CD14-positive monocyte (primary cell): ENCODE results near the gene CES3. TPM values are rescaled to one million over a fixed set of nuclear protein-coding genes. Genes with fewer than 3 reads are reported as not detected.
A peak's percentile ranks its signal among the peaks of the same experiment; 100 is the strongest.

Source experiments
- DNase-seq, 3 donors: peaks; one replicate each; pipeline ENCODE4 v3.0.0-alpha.2; 2011 to 2022
- H2AFZ ChIP-seq: 2 replicates; pipeline ENCODE4 v1.6.0; 2012; ENCODE audit warnings: mild to moderate bottlenecking, low read depth, low read length, inconsistent platforms; ENCODE audit not compliant: insufficient read depth, poor library complexity, severe bottlenecking
- H3K27ac ChIP-seq, 2 donors: 1 replicate in 1 of 2; 2 replicates in 1 of 2; pipeline ENCODE4 v1.5.1; 2012 to 2013; ENCODE audit warnings: low read length in 2 of 2, control low read depth in 1 of 2, inconsistent platforms in 1 of 2, low read depth in 1 of 2, mild to moderate bottlenecking in 1 of 2
- H3K27me3 ChIP-seq, 2 donors: one replicate each; pipeline versions ENCODE4 v1.6.0 to v1.6.1; 2011 to 2013; ENCODE audit warnings: low read length in 2 of 2; ENCODE audit not compliant: control insufficient read depth in 2 of 2, insufficient read depth in 2 of 2
- H3K36me3 ChIP-seq, 2 donors: replicated peaks in 1 of 2; 1 replicate in 1 of 2; 2 replicates in 1 of 2; pipeline versions ENCODE4 v1.5.1 to v1.6.1; 2012 to 2013; ENCODE audit warnings: low read length in 2 of 2, control low read depth in 1 of 2, inconsistent platforms in 1 of 2, mild to moderate bottlenecking in 1 of 2; ENCODE audit not compliant: insufficient read depth in 2 of 2, control insufficient read depth in 1 of 2
- H3K4me1 ChIP-seq, 2 donors: 1 replicate in 1 of 2; 2 replicates in 1 of 2; pipeline versions ENCODE4 v1.5.1 to v1.6.1; 2012 to 2013; ENCODE audit warnings: low read length in 2 of 2, control low read depth in 1 of 2, inconsistent platforms in 1 of 2, mild to moderate bottlenecking in 1 of 2, moderate library complexity in 1 of 2; ENCODE audit not compliant: insufficient read depth in 2 of 2, control insufficient read depth in 1 of 2
- H3K4me2 ChIP-seq: replicated peaks from 2 replicates; pipeline ENCODE3; 2012; ENCODE audit warnings: low read length, moderate library complexity, mild to moderate bottlenecking; ENCODE audit not compliant: poor library complexity, severe bottlenecking; ENCODE audit errors: extremely low read depth
- H3K4me3 ChIP-seq, 3 experiments: fragments of 200-600 bp in 1 of 3; sonication (generic) in 1 of 3; replicated peaks in 1 of 3; 1 replicate in 2 of 3; 2 replicates in 1 of 3; pipeline ENCODE4 v1.5.1; 2011 to 2013; ENCODE audit warnings: low read length in 3 of 3, mild to moderate bottlenecking in 3 of 3, control low read depth in 2 of 3, low read depth in 2 of 3, inconsistent platforms in 1 of 3, moderate library complexity in 1 of 3
- H3K79me2 ChIP-seq: 2 replicates; pipeline ENCODE4 v1.6.0; 2012; ENCODE audit warnings: mild to moderate bottlenecking, control low read depth, inconsistent platforms, low read length, moderate library complexity; ENCODE audit not compliant: insufficient read depth
- H3K9ac ChIP-seq: 2 replicates; pipeline ENCODE4 v1.6.0; 2017; ENCODE audit warnings: low read length, mild to moderate bottlenecking; ENCODE audit not compliant: insufficient read depth, poor library complexity, severe bottlenecking
- H3K9me3 ChIP-seq, 2 donors: replicated peaks in 1 of 2; 1 replicate in 1 of 2; 2 replicates in 1 of 2; pipeline versions ENCODE4 v1.5.1 to v1.6.1; 2012 to 2013; ENCODE audit warnings: low read length in 2 of 2, control low read depth in 1 of 2; ENCODE audit not compliant: control insufficient read depth in 1 of 2, insufficient read depth in 1 of 2
- H4K20me1 ChIP-seq: 2 replicates; pipeline ENCODE4 v1.6.0; 2012; ENCODE audit warnings: mild to moderate bottlenecking, low read length, control low read depth, moderate library complexity; ENCODE audit not compliant: insufficient read depth
- H3K27ac Mint-ChIP-seq, 7 donors: one replicate each; pipeline ENCODE4 v1.8.0; 2020; ENCODE audit warnings: mild to moderate bottlenecking in 7 of 7, mixed read lengths in 7 of 7, moderate library complexity in 6 of 7, inconsistent platforms in 2 of 7
- H3K27me3 Mint-ChIP-seq, 3 donors: one replicate each; pipeline ENCODE4 v1.8.0; 2021 to 2022; ENCODE audit warnings: low read depth in 3 of 3, mild to moderate bottlenecking in 3 of 3, mixed read lengths in 3 of 3, moderate library complexity in 3 of 3, inconsistent platforms in 1 of 3
- H3K36me3 Mint-ChIP-seq, 2 donors: one replicate each; pipeline ENCODE4 v1.8.0; 2020; ENCODE audit warnings: mixed read lengths in 2 of 2, inconsistent platforms in 1 of 2, mild to moderate bottlenecking in 1 of 2
- H3K4me1 Mint-ChIP-seq: one replicate; pipeline ENCODE4 v1.8.0; 2020; ENCODE audit warnings: mild to moderate bottlenecking, mixed read lengths
- H3K4me3 Mint-ChIP-seq, 2 donors: one replicate each; pipeline ENCODE4 v1.8.0; 2020; ENCODE audit warnings: mild to moderate bottlenecking in 2 of 2, mixed read lengths in 2 of 2, moderate library complexity in 1 of 2
- H3K9me3 Mint-ChIP-seq, 7 donors: one replicate each; pipeline ENCODE4 v1.8.0; 2020 to 2022; ENCODE audit warnings: mixed read lengths in 7 of 7, mild to moderate bottlenecking in 6 of 7, moderate library complexity in 6 of 7, inconsistent platforms in 2 of 7
- CTCF ChIP-seq: fragments of 200-600 bp; IDR thresholded peaks from one replicate; pipeline ENCODE4 v1.8.0; 2022; ENCODE audit warnings: antibody characterized with exemption, mild to moderate bottlenecking
- WGBS: methylation state at CpG from one replicate; pipeline ENCODE4 v1.1.5; 2013; ENCODE audit warnings: missing lambda C conversion rate; ENCODE audit not compliant: insufficient coverage; 5-methylcytosine and 5-hydroxymethylcytosine counted together
- intact Hi-C, 2 donors: fragments of 100-400 bp; cut with micrococcal nuclease; formaldehyde crosslinking; loops; one replicate each; pipeline versions ENCODE4 v1.15.0 to v1.15.1; 2023
- polyA plus RNA-seq, 3 donors: library from polyadenylated mRNA; depleted of rRNA in 1 of 3; unstranded in 2 of 3; stranded (reverse) in 1 of 3; fragments of 300-500 nt in 2 of 3; fragments of >200 nt in 1 of 3; fragmentation: Illumina TruSeq in 2 of 3; gene quantifications; 1 replicate in 2 of 3; 2 replicates in 1 of 3; pipeline ENCODE4 v1.2.3, GENCODE V29; 2012 to 2021

The CES3 gene
- polyA plus RNA-seq, 3 donors, result 0.48 TPM; not detected in 2

- no peaks in the 10 kb centered on the region for H3K79me2 ChIP-seq
- H2AFZ ChIP-seq, result no peak overlapping the region
- H3K27me3 ChIP-seq, result no peaks in the 10 kb centered on the region
- H3K4me3 ChIP-seq, result no peak overlapping the region
- H3K4me2 ChIP-seq, result no peak overlapping the region
- H4K20me1 ChIP-seq, result no peaks in the 10 kb centered on the region
- H3K9ac ChIP-seq, result no peak overlapping the region
- Mint-ChIP-seq H3K9me3 (peaks cover 0 to 2% (median 0%) of the 10 kb centered on the region in 7 donors), H3K4me1 (no peaks in the 10 kb centered on the region), H3K27ac (no peak overlapping the region), H3K27me3 (peaks cover 4 to 8% (median 5%) of the 10 kb centered on the region in 3 donors), H3K36me3 (no peaks in the 10 kb centered on the region), H3K4me3 (no peak overlapping the region)
- no peak for TF ChIP-seq CTCF
- 100% methylated on average over 4 of the region's 5 CpGs for WGBS
- no peaks in the 10 kb centered on the region for H3K9me3 ChIP-seq
- no peaks in the 10 kb centered on the region for H3K4me1 ChIP-seq
- DNase-seq, result no peak
- intact Hi-C loops, result no loop called here
- H3K27ac ChIP-seq, result no peak overlapping the region
- no peaks in the 10 kb centered on the region for H3K36me3 ChIP-seq
These were observed 7.8 kb downstream of the CES3 start for GRCh38 chr16:66968847-66969246.

GRCh38 chr16:66970775-66971720 lies 10.0 kb downstream of the CES3 start:
- 96% methylated on average over 9 of the region's 10 CpGs for WGBS
- intact Hi-C loops, result no loop called here

More at GRCh38 chr16:66970775-66971720, 10.0 kb downstream of the CES3 start:
- Mint-ChIP-seq H3K27ac (peak overlapping the region in 1 of 7 donors; percentile 54), H3K36me3 (no peaks in the 10 kb centered on the region), H3K4me3 (no peak overlapping the region), H3K9me3 (peaks cover 0 to 2% (median 0%) of the 10 kb centered on the region in 7 donors), H3K4me1 (peaks cover 6% of the 10 kb centered on the region), H3K27me3 (peaks cover 13 to 20% (median 14%) of the 10 kb centered on the region in 3 donors)
- no peaks in the 10 kb centered on the region for H3K9me3 ChIP-seq
- H3K27me3 ChIP-seq, result peaks cover 0 to 6% of the 10 kb centered on the region in 2 donors
- no peaks in the 10 kb centered on the region for H3K4me1 ChIP-seq
- no peaks in the 10 kb centered on the region for H3K79me2 ChIP-seq
- no peak for DNase-seq
- H2AFZ ChIP-seq, result no peak overlapping the region
- H3K4me2 ChIP-seq, result no peak overlapping the region
- H3K27ac ChIP-seq, result no peak overlapping the region
- H3K4me3 ChIP-seq, result no peak overlapping the region
- H4K20me1 ChIP-seq, result no peaks in the 10 kb centered on the region
- H3K36me3 ChIP-seq, result no peaks in the 10 kb centered on the region
- H3K9ac ChIP-seq, result no peak overlapping the region
- no peak for TF ChIP-seq CTCF
